Thyroid gland (tissue), 4 donors: ENCODE data around the gene NT5C1B. TPM values are rescaled to one million over a fixed set of nuclear protein-coding genes. Genes with fewer than 3 reads are reported as not detected.

Experiments used
- DNase-seq, 2 donors: peaks; one replicate each; pipeline ENCODE4 v3.0.0-alpha.2; 2019
- H3K27ac ChIP-seq, 3 donors: fragments of 200-600 bp; sonication (generic); 1 replicate in 2 of 3; 2 replicates in 1 of 3; pipeline ENCODE4 v1.5.1; 2016 to 2019; ENCODE audit warnings: mild to moderate bottlenecking in 1 of 3, moderate library complexity in 1 of 3
- H3K27me3 ChIP-seq: fragments of 200-600 bp; sonication (generic); one replicate; pipeline ENCODE4 v1.5.1; 2019
- H3K36me3 ChIP-seq, 2 donors: fragments of 200-600 bp; sonication (generic); one replicate each; pipeline ENCODE4 v1.5.1; 2016 to 2019
- H3K4me1 ChIP-seq, 2 donors: fragments of 200-600 bp; sonication (generic); one replicate each; pipeline ENCODE4 v1.5.1; 2017 to 2019
- H3K4me3 ChIP-seq, 3 donors: fragments of 200-600 bp; sonication (generic); replicated peaks in 1 of 3; 1 replicate in 2 of 3; 2 replicates in 1 of 3; pipeline ENCODE4 v1.5.1; 2016; ENCODE audit warnings: mild to moderate bottlenecking in 1 of 3
- H3K9me3 ChIP-seq: fragments of 200-600 bp; sonication (generic); one replicate; pipeline ENCODE4 v1.5.1; 2017
- POLR2A ChIP-seq, 2 donors: fragments of 450-650 bp; IDR thresholded peaks; one replicate each; pipeline ENCODE4 v1.6.1; 2017; ENCODE audit warnings: antibody characterized with exemption in 2 of 2, mild to moderate bottlenecking in 2 of 2, moderate library complexity in 1 of 2
- WGBS, 2 donors: methylation state at CpG; one replicate each; pipeline ENCODE4 v1.1.5; 2017; 5-methylcytosine and 5-hydroxymethylcytosine counted together
- intact Hi-C: fragments of 100-400 bp; cut with DNase I; formaldehyde crosslinking; loops from one replicate; pipeline ENCODE4 v1.15.1; 2023
- total RNA-seq, 4 donors: library from RNA; depleted of rRNA; stranded (reverse); fragments of >200 nt; gene quantifications; one replicate each; pipeline ENCODE4 v1.2.3, GENCODE V29; 2016
- TF ChIP-seq, protein P1 (sequence below), 6 experiments: fragments of 200-600 bp in 3 of 6; fragments of 450-650 bp in 3 of 6; sonication (generic) in 3 of 6; IDR thresholded peaks; one replicate each; pipeline ENCODE4 v1.5.1; 2016 to 2019; ENCODE audit warnings: antibody characterized with exemption in 6 of 6, mild to moderate bottlenecking in 2 of 6, inconsistent platforms in 1 of 6, moderate library complexity in 1 of 6

Gene NT5C1B
- total RNA-seq, 4 donors from 2014 or later = 0.13 TPM; not detected in 3

DNA sequence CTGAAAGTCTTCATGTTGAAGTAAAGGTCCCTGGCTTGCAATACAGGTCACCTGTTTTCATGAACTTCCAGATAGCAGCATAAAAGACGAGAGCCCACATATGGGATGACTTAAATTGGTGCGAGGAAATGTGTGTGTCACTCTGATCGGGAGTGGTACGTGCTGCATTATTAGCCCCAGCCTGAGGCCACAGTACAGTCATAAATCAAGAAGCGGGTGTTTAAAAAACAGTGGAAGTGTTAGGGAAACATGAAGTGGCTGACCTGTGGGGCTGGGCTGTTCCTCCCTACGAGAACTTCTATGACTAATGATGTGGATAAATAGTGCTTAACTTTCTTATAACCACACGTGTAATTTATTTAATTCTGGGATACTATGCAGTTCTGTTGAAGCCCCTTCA is 53.3 kb downstream of the NT5C1B start:
- intact Hi-C loops = no loop called here
- TF ChIP-seq POLR2A (IDR thresholded peaks at IDR 0.05) = no peak
- TF ChIP-seq, protein P1, sequence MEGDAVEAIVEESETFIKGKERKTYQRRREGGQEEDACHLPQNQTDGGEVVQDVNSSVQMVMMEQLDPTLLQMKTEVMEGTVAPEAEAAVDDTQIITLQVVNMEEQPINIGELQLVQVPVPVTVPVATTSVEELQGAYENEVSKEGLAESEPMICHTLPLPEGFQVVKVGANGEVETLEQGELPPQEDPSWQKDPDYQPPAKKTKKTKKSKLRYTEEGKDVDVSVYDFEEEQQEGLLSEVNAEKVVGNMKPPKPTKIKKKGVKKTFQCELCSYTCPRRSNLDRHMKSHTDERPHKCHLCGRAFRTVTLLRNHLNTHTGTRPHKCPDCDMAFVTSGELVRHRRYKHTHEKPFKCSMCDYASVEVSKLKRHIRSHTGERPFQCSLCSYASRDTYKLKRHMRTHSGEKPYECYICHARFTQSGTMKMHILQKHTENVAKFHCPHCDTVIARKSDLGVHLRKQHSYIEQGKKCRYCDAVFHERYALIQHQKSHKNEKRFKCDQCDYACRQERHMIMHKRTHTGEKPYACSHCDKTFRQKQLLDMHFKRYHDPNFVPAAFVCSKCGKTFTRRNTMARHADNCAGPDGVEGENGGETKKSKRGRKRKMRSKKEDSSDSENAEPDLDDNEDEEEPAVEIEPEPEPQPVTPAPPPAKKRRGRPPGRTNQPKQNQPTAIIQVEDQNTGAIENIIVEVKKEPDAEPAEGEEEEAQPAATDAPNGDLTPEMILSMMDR (IDR thresholded peaks at IDR 0.05) = no peak
- Histone ChIP-seq H3K4me3 (no peak overlapping the region), H3K27ac (no peak overlapping the region), H3K27me3 (no peaks in the 10 kb centered on the region), H3K4me1 (no peaks in the 10 kb centered on the region), H3K36me3 (no peaks in the 10 kb centered on the region), H3K9me3 (no peaks in the 10 kb centered on the region)
- WGBS, 2 donors = 59 to 70% methylated on average over 7 of the region's 7 CpGs
- DNase-seq = no peak

DNA sequence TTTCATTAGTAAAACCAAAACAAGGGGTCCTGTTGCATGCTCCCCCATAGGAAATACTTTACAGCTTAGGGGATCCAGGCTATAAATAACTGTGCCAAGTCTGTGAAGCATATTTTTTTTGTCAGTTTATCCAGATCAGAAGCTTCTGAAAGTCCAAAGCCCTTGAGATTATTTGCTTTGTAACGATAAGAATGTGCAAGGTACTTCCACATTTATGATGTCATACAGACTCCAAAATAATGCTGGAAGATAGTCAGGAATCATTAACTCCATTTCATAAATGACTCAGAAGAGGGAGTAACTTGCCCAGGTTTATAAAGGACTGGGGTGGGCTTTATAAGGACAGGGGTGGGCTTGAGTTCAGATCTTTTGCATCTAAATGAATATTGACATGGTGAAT is 58.2 kb downstream of the NT5C1B start:
- TF ChIP-seq, protein P1 (IDR thresholded peaks at IDR 0.05) = no peak
- TF ChIP-seq POLR2A (IDR thresholded peaks at IDR 0.05) = no peak
- Histone ChIP-seq H3K27ac (no peak overlapping the region), H3K9me3 (no peaks in the 10 kb centered on the region), H3K4me1 (no peaks in the 10 kb centered on the region), H3K4me3 (no peak overlapping the region), H3K36me3 (no peaks in the 10 kb centered on the region), H3K27me3 (no peaks in the 10 kb centered on the region)
- WGBS, 2 donors = 27 to 41% methylated on average over 1 of the region's 1 CpG
- no peak for DNase-seq
- intact Hi-C loops = no loop called here

GRCh38 chr2:18527822-18528221 is 61.5 kb downstream of the NT5C1B start:
- Histone ChIP-seq H3K36me3 (no peaks in the 10 kb centered on the region), H3K4me1 (no peaks in the 10 kb centered on the region), H3K27me3 (no peaks in the 10 kb centered on the region), H3K4me3 (no peak overlapping the region), H3K9me3 (no peaks in the 10 kb centered on the region), H3K27ac (no peak overlapping the region)
- no peak for DNase-seq
- WGBS, 2 donors = 83 to 85% methylated on average over 4 of the region's 4 CpGs
- no peak for TF ChIP-seq POLR2A (IDR thresholded peaks at IDR 0.05)
- TF ChIP-seq, protein P1 (IDR thresholded peaks at IDR 0.05) = no peak
- intact Hi-C loops = no loop called here

DNA sequence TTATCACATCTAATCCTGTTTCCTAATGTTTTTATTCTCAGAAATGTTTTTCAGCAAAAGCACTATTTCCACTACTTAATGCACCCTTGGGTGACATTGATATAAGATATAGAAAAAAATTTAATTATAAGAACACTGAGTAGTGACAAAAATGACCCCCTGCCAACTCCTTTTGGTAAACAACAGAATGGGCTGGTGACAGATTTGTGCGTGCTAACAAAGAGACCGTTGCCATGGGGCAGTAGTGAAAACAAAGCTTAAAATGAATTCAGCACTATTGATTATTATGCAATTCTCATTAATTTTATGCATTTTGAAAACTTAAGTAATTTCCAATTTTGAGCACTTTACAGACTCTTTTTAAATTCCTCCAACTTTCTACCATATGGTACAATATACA is 62.0 kb downstream of the NT5C1B start:
- intact Hi-C loops = no loop called here
- 82 to 85% methylated on average over 2 of the region's 2 CpGs for WGBS, 2 donors

DNA sequence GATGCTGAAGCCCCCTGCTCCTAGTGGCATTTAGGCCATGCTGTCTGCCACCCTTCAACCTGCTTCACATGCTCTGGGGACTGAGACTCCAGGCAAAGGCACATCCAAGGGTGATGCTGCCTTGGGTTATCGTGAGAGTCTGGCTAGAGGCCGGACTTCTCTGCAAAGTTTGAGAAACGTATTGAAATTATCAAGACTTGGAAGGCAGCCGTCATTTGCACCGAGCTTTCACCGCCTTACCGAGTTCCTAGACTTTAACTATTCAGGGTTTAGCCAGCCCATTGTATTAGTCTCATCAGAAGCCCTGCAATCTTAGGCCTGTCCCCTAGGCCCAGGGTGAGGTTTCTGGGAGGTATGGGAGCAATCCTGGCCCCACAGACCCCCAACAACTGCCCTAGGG is 62.9 kb downstream of the NT5C1B start:
- no peak for TF ChIP-seq POLR2A (IDR thresholded peaks at IDR 0.05)
- TF ChIP-seq, protein P1 (IDR thresholded peaks at IDR 0.05) = no peak
- no peak overlapping the region for H3K4me3 ChIP-seq
- DNase-seq = no peak
- H3K36me3 ChIP-seq = no peaks in the 10 kb centered on the region
- no peaks in the 10 kb centered on the region for H3K27me3 ChIP-seq
- WGBS, 2 donors = 69 to 83% methylated on average over 7 of the region's 7 CpGs
- intact Hi-C loops = no loop called here
- no peak overlapping the region for H3K27ac ChIP-seq
- H3K9me3 ChIP-seq = no peaks in the 10 kb centered on the region
- no peaks in the 10 kb centered on the region for H3K4me1 ChIP-seq

More for the DNA sequence above, 62.0 kb downstream of the NT5C1B start:
- Histone ChIP-seq H3K27me3 (no peaks in the 10 kb centered on the region), H3K36me3 (no peaks in the 10 kb centered on the region), H3K27ac (no peak overlapping the region), H3K4me1 (no peaks in the 10 kb centered on the region), H3K4me3 (no peak overlapping the region), H3K9me3 (no peaks in the 10 kb centered on the region)
- no peak for DNase-seq
- no peak for TF ChIP-seq POLR2A (IDR thresholded peaks at IDR 0.05)
- TF ChIP-seq, protein P1 (IDR thresholded peaks at IDR 0.05) = no peak
